ENCODE measurements around the gene HTR3A. TPM values are rescaled to one million over a fixed set of nuclear protein-coding genes. Genes with fewer than 3 reads are reported as not detected.

Gene HTR3A
- total RNA-seq, 1 donor from 2014 or later, result not detected

DNA sequence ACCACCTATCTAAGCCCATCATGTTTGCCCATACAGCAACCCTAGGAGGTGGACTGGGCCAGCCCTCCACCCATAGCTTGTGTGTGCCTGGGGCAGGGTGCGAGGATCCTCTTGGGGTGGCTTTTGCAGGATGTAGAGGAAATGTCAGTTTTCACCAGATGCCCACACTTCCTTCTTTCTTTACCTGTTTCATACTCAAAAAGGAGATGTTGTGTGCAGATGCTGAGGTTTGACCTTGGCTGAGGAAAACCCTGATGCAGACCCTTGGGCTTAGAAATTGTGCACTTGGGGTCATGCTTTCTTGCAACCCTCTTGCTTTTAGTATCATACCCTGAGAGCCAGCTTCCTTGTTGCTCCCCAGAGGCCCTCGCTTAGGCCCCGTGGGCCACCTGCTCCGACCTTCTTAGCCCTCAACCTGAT is 2.2 kb downstream of the HTR3A start:
- H3K4me1 ChIP-seq (ENCODE audit: control insufficient read depth in 3 of 3, insufficient read depth in 3 of 3, low read length in 3 of 3), result peaks cover 0 to 7% (median 7%) of the 10 kb centered on the region in 3 donors
- no peak overlapping the region for H3K9ac ChIP-seq (ENCODE audit: low read depth in 1 of 3, low read length in 3 of 3)
- H3K36me3 ChIP-seq (ENCODE audit: control insufficient read depth in 3 of 3, insufficient read depth in 3 of 3, low read length in 3 of 3), result no peaks in the 10 kb centered on the region
- H3K9me3 ChIP-seq (ENCODE audit: control insufficient read depth in 3 of 3, low read length in 3 of 3), result no peaks in the 10 kb centered on the region
- H3K27me3 ChIP-seq (ENCODE audit: control insufficient read depth in 3 of 3, insufficient read depth in 3 of 3, low read length in 3 of 3), result peaks cover 7 to 20% (median 19%) of the 10 kb centered on the region in 3 donors
- H3K27ac ChIP-seq (ENCODE audit: low read depth, low read length), result no peak overlapping the region
- H3K4me3 ChIP-seq (ENCODE audit: low read length in 3 of 3), result no peak overlapping the region

DNA sequence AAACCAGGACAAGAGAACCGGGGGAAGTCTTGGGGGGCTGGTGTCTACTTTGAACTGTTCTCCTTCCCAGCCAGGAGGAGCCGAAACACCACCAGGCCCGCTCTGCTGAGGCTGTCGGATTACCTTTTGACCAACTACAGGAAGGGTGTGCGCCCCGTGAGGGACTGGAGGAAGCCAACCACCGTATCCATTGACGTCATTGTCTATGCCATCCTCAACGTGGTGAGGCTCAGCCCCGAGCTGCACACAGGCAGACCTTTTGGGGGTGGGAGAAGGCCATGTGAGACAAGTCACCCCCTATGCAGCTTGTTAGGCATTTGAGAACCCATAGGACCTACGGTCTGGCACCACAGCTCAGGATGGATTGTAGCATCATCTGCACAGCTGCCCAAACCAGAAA is 2.8 kb downstream of the HTR3A start:
- Histone ChIP-seq H3K4me1 (ENCODE audit: control insufficient read depth in 3 of 3, insufficient read depth in 3 of 3, low read length in 3 of 3) (peaks cover 0 to 7% (median 7%) of the 10 kb centered on the region in 3 donors), H3K9me3 (ENCODE audit: control insufficient read depth in 3 of 3, low read length in 3 of 3) (no peaks in the 10 kb centered on the region), H3K27me3 (ENCODE audit: control insufficient read depth in 3 of 3, insufficient read depth in 3 of 3, low read length in 3 of 3) (peaks cover 7 to 23% (median 21%) of the 10 kb centered on the region in 3 donors)

DNA sequence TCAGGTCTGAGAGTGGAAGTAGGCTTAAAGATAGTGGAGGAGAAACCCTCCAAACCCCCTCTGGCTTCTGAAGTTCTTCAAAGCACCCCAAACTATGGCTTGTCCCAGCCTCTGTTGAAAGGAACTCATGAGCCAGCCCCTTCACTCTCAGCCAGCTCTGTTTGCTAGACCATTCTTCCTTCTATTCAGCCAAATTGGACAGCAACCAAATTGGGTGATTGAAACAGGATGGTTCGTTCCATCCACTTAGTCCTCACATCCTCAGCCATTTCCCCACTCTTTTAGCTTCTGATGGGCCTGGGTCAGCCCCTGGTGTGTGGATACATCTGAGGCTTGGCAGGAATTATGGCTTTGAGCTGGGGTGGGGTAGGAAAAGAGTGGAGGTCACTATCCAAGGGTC is 4.5 kb downstream of the HTR3A start:
- Histone ChIP-seq H3K9ac (ENCODE audit: low read depth in 1 of 3, low read length in 3 of 3) (no peak overlapping the region), H3K9me3 (ENCODE audit: control insufficient read depth in 3 of 3, low read length in 3 of 3) (no peaks in the 10 kb centered on the region), H3K36me3 (ENCODE audit: control insufficient read depth in 3 of 3, insufficient read depth in 3 of 3, low read length in 3 of 3) (no peaks in the 10 kb centered on the region), H3K4me1 (ENCODE audit: control insufficient read depth in 3 of 3, insufficient read depth in 3 of 3, low read length in 3 of 3) (peaks cover 0 to 7% (median 7%) of the 10 kb centered on the region in 3 donors), H3K27ac (ENCODE audit: low read depth, low read length) (no peak overlapping the region), H3K4me3 (ENCODE audit: low read length in 3 of 3) (no peak overlapping the region), H3K27me3 (ENCODE audit: control insufficient read depth in 3 of 3, insufficient read depth in 3 of 3, low read length in 3 of 3) (peaks cover 7 to 32% (median 26%) of the 10 kb centered on the region in 3 donors)

More for the DNA sequence above, 2.8 kb downstream of the HTR3A start:
- no peak overlapping the region for H3K27ac ChIP-seq (ENCODE audit: low read depth, low read length)
- H3K4me3 ChIP-seq (ENCODE audit: low read length in 3 of 3), result no peak overlapping the region
- H3K9ac ChIP-seq (ENCODE audit: low read depth in 1 of 3, low read length in 3 of 3), result no peak overlapping the region
- H3K36me3 ChIP-seq (ENCODE audit: control insufficient read depth in 3 of 3, insufficient read depth in 3 of 3, low read length in 3 of 3), result no peaks in the 10 kb centered on the region

DNA sequence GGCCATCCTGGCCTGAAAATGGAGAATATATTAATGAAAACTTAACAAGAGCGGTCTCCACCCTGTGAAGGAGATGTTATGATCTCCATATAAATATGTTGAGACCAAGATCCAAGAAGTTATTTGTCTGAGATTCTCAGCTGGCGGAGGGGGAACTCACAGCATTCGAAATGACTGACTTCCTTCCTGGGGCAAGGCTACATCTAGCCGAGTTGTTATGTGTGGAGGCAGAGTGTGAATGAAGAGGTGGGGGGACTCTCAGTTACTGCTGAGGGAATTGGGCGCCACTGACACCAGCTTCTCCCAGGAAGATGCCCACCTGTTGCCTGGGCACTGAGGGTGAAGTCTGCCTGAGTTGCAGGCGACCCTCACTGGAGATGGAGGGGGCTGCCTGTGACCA is 5.9 kb downstream of the HTR3A start:
- no peak overlapping the region for H3K9ac ChIP-seq (ENCODE audit: low read depth in 1 of 3, low read length in 3 of 3)

DNA sequence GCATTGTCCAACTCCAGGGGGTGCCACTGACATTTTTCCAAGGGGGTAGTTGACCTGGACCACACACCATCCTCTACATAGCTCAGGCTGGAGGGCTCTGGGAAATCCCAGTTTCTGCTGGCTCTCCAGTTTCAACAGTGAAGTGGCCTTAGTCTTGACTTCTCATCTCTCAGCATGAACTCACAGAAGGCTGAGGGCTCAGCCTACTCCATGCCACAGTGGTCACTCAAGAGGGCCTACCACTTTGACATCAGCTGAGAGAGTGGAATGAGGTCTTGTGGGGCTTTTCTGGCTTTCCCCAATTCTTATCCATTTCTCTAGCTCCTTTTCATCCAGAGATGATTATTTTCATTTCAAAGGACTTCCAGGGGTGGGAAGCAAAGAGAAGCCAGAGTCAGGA is 7.4 kb downstream of the HTR3A start:
- Histone ChIP-seq H3K27me3 (ENCODE audit: control insufficient read depth in 3 of 3, insufficient read depth in 3 of 3, low read length in 3 of 3) (peaks cover 7 to 42% (median 22%) of the 10 kb centered on the region in 3 donors), H3K4me1 (ENCODE audit: control insufficient read depth in 3 of 3, insufficient read depth in 3 of 3, low read length in 3 of 3) (no peaks in the 10 kb centered on the region), H3K9ac (ENCODE audit: low read depth in 1 of 3, low read length in 3 of 3) (no peak overlapping the region), H3K36me3 (ENCODE audit: control insufficient read depth in 3 of 3, insufficient read depth in 3 of 3, low read length in 3 of 3) (no peaks in the 10 kb centered on the region), H3K27ac (ENCODE audit: low read depth, low read length) (no peak overlapping the region), H3K4me3 (ENCODE audit: low read length in 3 of 3) (no peak overlapping the region), H3K9me3 (ENCODE audit: control insufficient read depth in 3 of 3, low read length in 3 of 3) (no peaks in the 10 kb centered on the region)

More for the DNA sequence above, 5.9 kb downstream of the HTR3A start:
- Histone ChIP-seq H3K27ac (ENCODE audit: low read depth, low read length) (no peak overlapping the region), H3K36me3 (ENCODE audit: control insufficient read depth in 3 of 3, insufficient read depth in 3 of 3, low read length in 3 of 3) (no peaks in the 10 kb centered on the region), H3K4me3 (ENCODE audit: low read length in 3 of 3) (no peak overlapping the region), H3K9me3 (ENCODE audit: control insufficient read depth in 3 of 3, low read length in 3 of 3) (no peaks in the 10 kb centered on the region), H3K4me1 (ENCODE audit: control insufficient read depth in 3 of 3, insufficient read depth in 3 of 3, low read length in 3 of 3) (no peaks in the 10 kb centered on the region), H3K27me3 (ENCODE audit: control insufficient read depth in 3 of 3, insufficient read depth in 3 of 3, low read length in 3 of 3) (peaks cover 7 to 32% (median 22%) of the 10 kb centered on the region in 3 donors)

GRCh38 chr11:113984781-113985180 is 9.9 kb downstream of the HTR3A start:
- Histone ChIP-seq H3K9ac (ENCODE audit: low read depth in 1 of 3, low read length in 3 of 3) (no peak overlapping the region), H3K4me3 (ENCODE audit: low read length in 3 of 3) (no peak overlapping the region), H3K4me1 (ENCODE audit: control insufficient read depth in 3 of 3, insufficient read depth in 3 of 3, low read length in 3 of 3) (no peaks in the 10 kb centered on the region), H3K36me3 (ENCODE audit: control insufficient read depth in 3 of 3, insufficient read depth in 3 of 3, low read length in 3 of 3) (no peaks in the 10 kb centered on the region), H3K27me3 (ENCODE audit: control insufficient read depth in 3 of 3, insufficient read depth in 3 of 3, low read length in 3 of 3) (peaks cover 2 to 26% (median 16%) of the 10 kb centered on the region in 3 donors), H3K9me3 (ENCODE audit: control insufficient read depth in 3 of 3, low read length in 3 of 3) (no peaks in the 10 kb centered on the region), H3K27ac (ENCODE audit: low read depth, low read length) (no peak overlapping the region)

GRCh38 chr11:113985906-113986305 is 11.0 kb downstream of the HTR3A start:
- Histone ChIP-seq H3K9me3 (ENCODE audit: control insufficient read depth in 3 of 3, low read length in 3 of 3) (no peaks in the 10 kb centered on the region), H3K4me3 (ENCODE audit: low read length in 3 of 3) (no peak overlapping the region), H3K36me3 (ENCODE audit: control insufficient read depth in 3 of 3, insufficient read depth in 3 of 3, low read length in 3 of 3) (no peaks in the 10 kb centered on the region), H3K9ac (ENCODE audit: low read depth in 1 of 3, low read length in 3 of 3) (no peak overlapping the region), H3K4me1 (ENCODE audit: control insufficient read depth in 3 of 3, insufficient read depth in 3 of 3, low read length in 3 of 3) (no peaks in the 10 kb centered on the region), H3K27me3 (ENCODE audit: control insufficient read depth in 3 of 3, insufficient read depth in 3 of 3, low read length in 3 of 3) (peaks cover 0 to 25% (median 16%) of the 10 kb centered on the region in 3 donors), H3K27ac (ENCODE audit: low read depth, low read length) (no peak overlapping the region)

DNA sequence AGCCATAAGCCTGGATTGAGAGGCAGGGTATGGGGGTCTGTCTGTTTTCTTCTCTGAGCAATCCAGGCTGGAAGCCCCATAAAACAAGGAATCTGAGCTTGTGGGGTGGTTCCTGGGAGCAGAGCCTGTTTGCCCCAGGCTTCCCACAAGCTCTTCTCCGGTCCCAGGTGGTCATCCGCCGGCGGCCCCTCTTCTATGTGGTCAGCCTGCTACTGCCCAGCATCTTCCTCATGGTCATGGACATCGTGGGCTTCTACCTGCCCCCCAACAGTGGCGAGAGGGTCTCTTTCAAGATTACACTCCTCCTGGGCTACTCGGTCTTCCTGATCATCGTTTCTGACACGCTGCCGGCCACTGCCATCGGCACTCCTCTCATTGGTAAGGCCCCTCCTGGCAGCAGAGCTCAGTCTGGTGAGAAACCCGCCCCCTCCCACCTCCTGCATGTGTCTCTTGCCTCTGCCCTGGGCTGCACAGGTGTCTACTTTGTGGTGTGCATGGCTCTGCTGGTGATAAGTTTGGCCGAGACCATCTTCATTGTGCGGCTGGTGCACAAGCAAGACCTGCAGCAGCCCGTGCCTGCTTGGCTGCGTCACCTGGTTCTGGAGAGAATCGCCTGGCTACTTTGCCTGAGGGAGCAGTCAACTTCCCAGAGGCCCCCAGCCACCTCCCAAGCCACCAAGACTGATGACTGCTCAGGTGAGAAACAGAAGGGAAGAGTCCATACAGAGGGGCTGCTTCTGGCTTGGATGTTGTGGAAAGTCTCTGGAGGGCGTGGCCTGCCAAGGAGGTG is 11.6 kb downstream of the HTR3A start:
- Histone ChIP-seq H3K27ac (ENCODE audit: low read depth, low read length) (no peak overlapping the region), H3K9ac (ENCODE audit: low read depth in 1 of 3, low read length in 3 of 3) (no peak overlapping the region), H3K4me3 (ENCODE audit: low read length in 3 of 3) (no peak overlapping the region), H3K4me1 (ENCODE audit: control insufficient read depth in 3 of 3, insufficient read depth in 3 of 3, low read length in 3 of 3) (no peaks in the 10 kb centered on the region), H3K27me3 (ENCODE audit: control insufficient read depth in 3 of 3, insufficient read depth in 3 of 3, low read length in 3 of 3) (peaks cover 0 to 22% (median 19%) of the 10 kb centered on the region in 3 donors), H3K9me3 (ENCODE audit: control insufficient read depth in 3 of 3, low read length in 3 of 3) (no peaks in the 10 kb centered on the region), H3K36me3 (ENCODE audit: control insufficient read depth in 3 of 3, insufficient read depth in 3 of 3, low read length in 3 of 3) (no peaks in the 10 kb centered on the region)

DNA sequence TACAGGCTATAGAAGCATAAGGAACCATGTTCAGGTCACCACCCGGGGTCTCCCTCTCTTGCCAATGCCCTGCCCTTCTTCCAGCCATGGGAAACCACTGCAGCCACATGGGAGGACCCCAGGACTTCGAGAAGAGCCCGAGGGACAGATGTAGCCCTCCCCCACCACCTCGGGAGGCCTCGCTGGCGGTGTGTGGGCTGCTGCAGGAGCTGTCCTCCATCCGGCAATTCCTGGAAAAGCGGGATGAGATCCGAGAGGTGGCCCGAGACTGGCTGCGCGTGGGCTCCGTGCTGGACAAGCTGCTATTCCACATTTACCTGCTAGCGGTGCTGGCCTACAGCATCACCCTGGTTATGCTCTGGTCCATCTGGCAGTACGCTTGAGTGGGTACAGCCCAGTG is 14.5 kb downstream of the HTR3A start:
- Histone ChIP-seq H3K27me3 (ENCODE audit: control insufficient read depth in 3 of 3, insufficient read depth in 3 of 3, low read length in 3 of 3) (peaks cover 4 to 15% (median 11%) of the 10 kb centered on the region in 3 donors), H3K9me3 (ENCODE audit: control insufficient read depth in 3 of 3, low read length in 3 of 3) (no peaks in the 10 kb centered on the region), H3K9ac (ENCODE audit: low read depth in 1 of 3, low read length in 3 of 3) (no peak overlapping the region)

DNA sequence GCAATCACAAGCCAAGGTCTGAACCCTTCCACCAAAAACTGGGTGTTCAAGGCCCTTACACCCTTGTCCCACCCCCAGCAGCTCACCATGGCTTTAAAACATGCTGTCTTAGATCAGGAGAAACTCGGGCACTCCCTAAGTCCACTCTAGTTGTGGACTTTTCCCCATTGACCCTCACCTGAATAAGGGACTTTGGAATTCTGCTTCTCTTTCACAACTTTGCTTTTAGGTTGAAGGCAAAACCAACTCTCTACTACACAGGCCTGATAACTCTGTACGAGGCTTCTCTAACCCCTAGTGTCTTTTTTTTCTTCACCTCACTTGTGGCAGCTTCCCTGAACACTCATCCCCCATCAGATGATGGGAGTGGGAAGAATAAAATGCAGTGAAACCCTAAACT is 15.0 kb downstream of the HTR3A start:
- Histone ChIP-seq H3K4me1 (ENCODE audit: control insufficient read depth in 3 of 3, insufficient read depth in 3 of 3, low read length in 3 of 3) (no peaks in the 10 kb centered on the region), H3K9me3 (ENCODE audit: control insufficient read depth in 3 of 3, low read length in 3 of 3) (no peaks in the 10 kb centered on the region), H3K27ac (ENCODE audit: low read depth, low read length) (no peak overlapping the region), H3K36me3 (ENCODE audit: control insufficient read depth in 3 of 3, insufficient read depth in 3 of 3, low read length in 3 of 3) (no peaks in the 10 kb centered on the region), H3K27me3 (ENCODE audit: control insufficient read depth in 3 of 3, insufficient read depth in 3 of 3, low read length in 3 of 3) (peaks cover 4 to 15% (median 11%) of the 10 kb centered on the region in 3 donors), H3K4me3 (ENCODE audit: low read length in 3 of 3) (no peak overlapping the region), H3K9ac (ENCODE audit: low read depth in 1 of 3, low read length in 3 of 3) (no peak overlapping the region)

More for the DNA sequence above, 14.5 kb downstream of the HTR3A start:
- Histone ChIP-seq H3K4me3 (ENCODE audit: low read length in 3 of 3) (no peak overlapping the region), H3K27ac (ENCODE audit: low read depth, low read length) (no peak overlapping the region), H3K4me1 (ENCODE audit: control insufficient read depth in 3 of 3, insufficient read depth in 3 of 3, low read length in 3 of 3) (no peaks in the 10 kb centered on the region), H3K36me3 (ENCODE audit: control insufficient read depth in 3 of 3, insufficient read depth in 3 of 3, low read length in 3 of 3) (no peaks in the 10 kb centered on the region)
